Left renal cortex interstitium (tissue), 4 donors: Measurements from ENCODE around the gene PLXNA3. TPM values are rescaled to one million over a fixed set of nuclear protein-coding genes. Genes with fewer than 3 reads are reported as not detected.
A peak's percentile ranks its signal among the peaks of the same experiment; 100 is the strongest.

Experiments used
- DNase-seq, 4 donors: peaks; one replicate each; pipeline ENCODE4 v3.0.0-alpha.2; 2013; ENCODE audit warnings: low read depth in 4 of 4, low spot score in 2 of 4, missing footprints in 1 of 4
- polyA plus RNA-seq, 4 donors: library from polyadenylated mRNA; unstranded; fragments of 120-200 nt; gene quantifications; one replicate each; pipeline ENCODE4 v1.2.1, GENCODE V29; 2013; ENCODE audit not compliant: insufficient read length in 4 of 4

PLXNA3 gene
- polyA plus RNA-seq, 4 donors, result 34.7 to 66.9 (median 53.3) TPM

DNA sequence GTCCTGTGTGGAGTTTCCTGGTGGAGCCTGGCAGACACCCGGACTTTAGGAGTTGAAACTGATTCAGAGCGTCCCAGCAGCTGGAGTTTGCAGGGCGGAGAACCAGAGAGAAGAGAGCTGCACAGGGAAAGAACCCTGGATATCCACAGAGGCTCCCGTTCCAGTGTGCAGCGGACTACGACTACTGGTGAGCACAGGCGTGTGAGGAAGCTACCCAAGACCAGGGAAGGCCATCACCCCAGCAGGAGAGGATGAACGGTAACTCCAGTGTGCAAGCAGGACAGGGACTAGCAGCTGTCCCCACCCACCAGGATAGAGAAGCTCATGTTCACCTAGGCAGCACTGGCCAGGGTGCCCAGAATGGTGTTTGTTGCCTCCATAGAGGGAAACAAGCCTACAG is 18.7 kb downstream of the PLXNA3 start:
- DNase-seq, result no peak

DNA sequence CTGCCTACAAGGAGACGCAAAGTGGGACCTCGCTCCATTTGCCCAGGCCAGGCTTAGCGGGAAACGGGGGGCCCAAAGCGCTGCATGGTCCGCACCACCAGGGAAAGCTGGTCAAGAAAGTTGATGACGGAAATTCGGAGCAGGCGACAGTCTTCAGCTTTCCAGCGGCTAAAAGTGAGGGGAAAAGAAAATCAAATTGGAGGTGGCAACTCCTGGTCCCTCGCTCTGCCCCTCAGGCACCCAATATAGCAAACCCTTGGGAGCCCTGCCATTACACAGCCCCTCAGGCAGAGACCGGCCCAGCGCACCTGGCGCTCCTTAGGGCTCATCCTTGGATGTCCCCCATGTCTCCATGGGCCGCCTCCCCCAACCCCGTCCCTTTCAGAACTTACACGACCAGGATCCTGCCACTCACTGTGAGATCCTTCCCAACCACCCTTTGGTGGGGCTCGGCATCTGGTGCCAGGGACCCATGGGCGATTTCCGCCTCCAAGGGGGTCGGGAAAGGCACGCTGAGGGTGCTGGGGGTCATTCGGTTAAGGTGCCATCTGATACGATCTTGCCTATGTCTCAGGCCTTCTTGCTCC is 19.9 kb downstream of the PLXNA3 start:
- no peak for DNase-seq

DNA sequence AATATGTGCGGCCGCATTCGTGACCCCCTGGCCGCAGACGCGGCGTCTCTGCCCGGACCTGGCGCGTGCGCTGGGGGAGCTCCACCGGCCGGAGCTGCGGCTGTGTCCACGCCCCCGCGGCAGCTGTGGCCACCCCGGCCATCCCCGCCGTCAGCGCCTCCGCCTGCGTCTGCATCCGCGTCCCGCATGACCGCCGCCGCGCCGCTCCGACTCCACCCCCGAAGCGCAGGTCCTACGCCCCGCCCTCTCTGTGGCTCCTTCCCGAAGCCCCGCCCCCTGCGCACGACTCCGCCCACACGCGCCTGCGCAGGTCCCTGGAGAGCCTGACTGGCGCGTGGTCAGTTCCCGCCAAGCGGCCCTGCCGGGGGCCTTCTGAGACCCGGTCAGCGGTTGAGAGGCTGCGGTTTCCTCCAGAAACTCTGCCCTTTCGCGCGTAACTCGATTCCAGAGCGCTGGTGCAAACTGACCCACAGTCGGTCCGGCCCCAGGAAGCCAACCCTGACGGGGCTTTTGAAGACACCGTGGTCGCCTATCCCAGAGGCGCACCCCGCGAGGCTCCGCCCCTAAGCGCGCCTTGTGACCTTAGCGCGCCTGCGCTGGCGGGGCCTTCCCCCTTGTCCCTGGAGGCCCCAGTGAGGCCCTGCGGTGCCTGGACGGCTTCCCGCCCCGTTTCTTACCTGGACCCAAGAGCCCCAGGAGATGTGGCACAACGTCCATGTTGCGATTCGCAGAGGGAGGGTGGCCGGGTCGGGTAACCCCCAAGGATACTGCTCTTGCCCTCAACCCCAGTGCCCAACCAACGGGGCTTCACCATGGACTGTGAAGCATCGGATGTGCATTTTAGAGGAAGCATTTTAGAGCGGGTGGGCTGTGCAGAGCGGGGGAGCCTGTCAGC is 20.9 kb downstream of the PLXNA3 start, which contains the start of gene LAGE3:
Gene LAGE3, minus strand, starts transcription at position 554 of the 895 bp plus-strand sequence. Its CDS starts 366 bp downstream, at position 188.
- peak; percentile 62 to 78 (median 68) for DNase-seq

DNA sequence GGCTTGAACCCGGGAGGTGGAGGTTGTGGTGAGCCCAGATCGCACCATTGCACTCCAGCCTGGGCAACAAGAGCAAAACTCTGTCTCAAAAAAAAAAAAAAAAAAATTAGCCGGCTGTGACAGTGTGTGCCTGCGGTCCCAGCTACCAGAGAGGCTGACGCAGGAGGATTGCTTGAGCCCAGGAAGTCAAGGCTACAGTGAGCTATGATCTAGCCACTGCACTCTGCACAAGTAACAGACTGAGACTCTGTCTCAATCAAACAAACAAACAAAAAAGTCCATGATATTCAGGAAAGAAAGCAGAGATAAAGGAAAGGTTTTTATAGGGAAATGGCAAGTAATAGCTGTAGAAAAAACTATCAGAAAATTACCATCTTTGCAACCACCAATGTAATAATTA is 23.1 kb downstream of the PLXNA3 start:
- no peak for DNase-seq

DNA sequence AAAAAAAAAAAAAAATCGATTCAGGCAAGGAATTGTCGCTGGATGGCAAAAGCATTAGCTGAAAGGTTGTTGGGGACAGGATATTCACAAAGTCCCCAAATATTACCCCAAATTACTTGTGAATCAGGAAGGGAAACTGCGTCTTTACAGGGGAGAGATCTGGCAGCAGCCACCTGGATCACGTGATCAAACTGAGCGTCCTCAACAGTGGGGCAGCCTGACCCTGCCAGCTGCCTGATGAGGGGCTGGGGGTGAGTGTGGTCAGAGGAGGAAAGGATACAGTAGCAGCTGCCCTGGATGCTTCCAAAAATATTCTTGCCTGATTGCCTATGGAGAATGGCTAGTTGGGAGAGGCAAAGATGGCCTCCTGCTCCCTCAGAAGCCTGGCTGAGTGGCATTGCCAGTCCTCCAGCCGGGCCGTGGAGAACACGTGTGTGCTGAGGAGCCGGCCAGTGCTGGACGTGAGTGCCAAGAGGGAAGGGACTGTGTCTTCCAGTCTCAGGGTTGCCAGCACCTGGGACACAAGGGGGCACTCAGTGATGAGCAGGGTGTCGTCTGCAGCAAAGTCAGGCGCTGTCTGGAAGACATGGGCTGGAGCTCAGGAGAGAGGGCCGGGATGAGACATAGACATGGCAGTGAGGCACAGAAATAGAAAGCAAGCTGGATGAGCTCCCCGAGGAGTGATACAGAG is 24.0 kb downstream of the PLXNA3 start:
- no peak for DNase-seq

DNA sequence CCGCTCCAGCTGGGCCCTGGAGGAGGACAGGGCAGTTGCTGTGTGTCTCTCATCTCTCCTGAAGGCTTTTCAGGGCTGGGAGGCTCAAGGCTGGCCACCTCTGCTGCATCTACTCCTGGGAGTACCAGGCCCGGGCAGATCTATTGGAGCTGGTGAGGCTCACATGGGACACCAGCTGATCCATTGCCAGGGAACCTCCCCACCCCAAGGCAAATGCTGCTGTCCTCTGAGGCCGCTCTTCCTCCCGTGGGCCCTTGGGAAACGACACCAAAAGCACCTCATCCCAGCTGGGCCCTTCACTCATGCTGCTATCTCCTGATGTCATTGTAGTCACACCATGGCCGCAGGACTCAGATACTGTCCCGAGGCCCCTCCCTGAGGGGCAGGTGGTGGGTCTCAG is 24.7 kb downstream of the PLXNA3 start:
- no peak for DNase-seq

DNA sequence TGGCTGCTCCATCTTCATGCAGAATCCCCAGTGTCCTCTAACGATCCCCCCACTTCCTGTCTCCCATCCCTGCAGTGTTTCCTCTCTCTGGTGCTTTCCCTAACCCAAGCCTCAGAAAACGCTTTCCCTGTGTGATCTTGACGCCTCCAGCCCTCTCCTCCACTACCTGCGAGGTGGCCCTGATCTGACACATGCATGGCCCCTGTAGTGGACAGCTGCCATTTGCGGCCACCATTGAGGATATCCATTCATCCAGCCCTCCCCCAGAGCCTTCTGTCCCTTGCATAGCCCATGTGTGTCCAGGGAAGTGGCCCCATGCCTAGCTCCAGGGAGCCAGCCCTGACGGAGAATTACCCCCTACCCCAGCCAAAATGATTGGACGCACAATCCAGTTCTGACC is 25.2 kb downstream of the PLXNA3 start:
- DNase-seq, result no peak

DNA sequence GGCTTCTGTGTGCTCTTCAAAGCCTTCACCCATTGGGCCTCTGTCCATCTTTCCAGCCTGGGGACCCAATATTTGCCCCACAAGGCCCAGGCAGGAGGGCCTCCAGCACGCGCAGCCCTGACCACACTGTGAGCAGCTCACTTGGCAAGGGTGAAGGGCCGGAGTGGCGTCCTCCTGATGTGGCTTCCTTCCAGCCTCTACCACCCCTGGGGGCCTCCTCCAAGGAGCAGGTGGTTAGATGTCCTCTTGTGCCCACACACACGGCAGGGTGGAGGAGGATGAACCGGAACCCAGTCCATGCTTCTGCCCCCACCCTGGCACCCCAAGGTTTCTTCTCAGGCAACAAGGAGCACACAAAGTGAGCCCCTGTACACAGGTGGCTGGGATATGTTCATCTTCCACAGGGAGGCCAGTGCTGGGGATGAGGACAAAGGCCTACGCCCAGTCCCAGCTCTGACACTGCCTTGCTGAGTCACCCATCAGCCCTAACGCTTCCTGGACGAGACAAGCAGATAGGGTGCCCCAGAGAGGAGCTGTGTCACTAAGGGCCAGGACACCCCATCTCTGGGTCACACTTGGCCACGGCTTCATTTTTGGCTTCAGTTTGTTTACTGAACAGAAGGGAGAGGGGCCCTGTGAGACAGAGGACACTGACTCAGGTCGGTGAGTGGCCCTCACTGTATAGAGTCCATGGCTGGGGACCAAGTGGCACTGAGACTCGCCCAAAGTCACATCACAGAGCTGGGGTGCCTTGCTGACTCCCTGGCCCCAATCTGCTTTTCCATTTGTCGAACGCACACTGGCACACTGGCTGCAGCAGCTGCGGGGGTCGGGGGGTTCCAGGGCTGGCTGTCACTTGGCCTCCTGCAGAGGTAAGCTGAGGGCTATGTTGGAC is 26.4 kb downstream of the PLXNA3 start:
- no peak for DNase-seq

DNA sequence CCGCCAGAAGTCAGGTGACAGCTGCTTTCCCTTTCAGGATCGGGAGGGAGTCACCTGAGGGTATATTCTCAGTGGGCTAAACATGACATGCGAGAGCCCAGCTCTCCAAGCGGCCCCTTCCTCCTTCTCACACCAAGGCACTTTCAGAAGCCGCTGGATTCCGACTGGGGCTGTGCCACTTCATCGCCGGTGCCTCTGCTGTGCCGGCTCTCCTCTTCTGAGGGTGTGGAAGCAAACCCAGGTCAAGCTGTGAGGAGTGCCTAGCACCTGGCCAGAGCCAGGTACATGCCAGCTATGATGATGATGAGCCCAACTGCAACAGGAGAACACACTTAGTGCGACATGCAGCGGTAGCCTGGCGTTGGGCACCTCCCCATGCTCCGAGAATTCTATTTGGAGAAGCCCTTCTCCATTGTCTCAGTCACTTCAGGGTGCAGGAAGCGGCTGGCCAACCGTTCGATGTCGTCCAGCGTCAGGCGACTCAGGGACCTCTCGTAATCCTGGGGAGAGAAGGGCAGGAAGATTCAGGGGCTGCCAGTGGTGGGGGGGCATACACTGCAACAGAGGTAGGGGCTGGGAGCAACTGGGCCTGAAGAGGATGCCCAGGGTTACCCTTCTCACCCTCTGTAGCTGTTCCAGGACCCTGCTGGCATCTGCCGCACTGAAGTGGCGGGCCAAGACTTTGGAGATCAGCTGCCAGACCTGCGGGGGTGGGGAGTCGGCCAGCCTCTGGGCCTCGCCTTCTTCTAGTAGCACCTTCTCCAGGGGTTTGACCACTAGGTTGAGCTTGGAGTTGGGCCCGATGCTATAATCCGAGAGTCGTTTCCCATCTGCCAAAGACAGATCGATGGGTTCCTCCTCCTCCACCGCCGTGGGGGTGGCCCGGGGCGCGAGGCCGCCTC is 27.3 kb downstream of the PLXNA3 start:
- no peak for DNase-seq

DNA sequence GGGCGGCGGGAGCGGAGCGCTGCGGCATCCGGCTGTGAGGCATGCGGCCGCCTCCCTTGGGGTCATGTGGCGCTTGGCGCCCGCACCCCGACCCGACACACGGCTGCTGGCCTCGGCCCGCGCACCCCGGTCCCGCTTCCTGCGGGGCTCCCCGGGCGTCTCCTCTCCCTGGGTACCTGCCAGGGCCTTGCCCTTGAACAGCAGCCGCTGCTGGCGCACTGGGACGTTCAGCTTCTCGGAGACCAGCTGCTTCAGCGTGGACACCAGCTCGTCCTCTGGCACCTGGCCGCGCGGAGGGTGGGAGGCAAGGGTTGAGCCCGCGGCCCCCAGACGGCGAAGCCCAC is 27.9 kb downstream of the PLXNA3 start:
- no peak for DNase-seq

DNA sequence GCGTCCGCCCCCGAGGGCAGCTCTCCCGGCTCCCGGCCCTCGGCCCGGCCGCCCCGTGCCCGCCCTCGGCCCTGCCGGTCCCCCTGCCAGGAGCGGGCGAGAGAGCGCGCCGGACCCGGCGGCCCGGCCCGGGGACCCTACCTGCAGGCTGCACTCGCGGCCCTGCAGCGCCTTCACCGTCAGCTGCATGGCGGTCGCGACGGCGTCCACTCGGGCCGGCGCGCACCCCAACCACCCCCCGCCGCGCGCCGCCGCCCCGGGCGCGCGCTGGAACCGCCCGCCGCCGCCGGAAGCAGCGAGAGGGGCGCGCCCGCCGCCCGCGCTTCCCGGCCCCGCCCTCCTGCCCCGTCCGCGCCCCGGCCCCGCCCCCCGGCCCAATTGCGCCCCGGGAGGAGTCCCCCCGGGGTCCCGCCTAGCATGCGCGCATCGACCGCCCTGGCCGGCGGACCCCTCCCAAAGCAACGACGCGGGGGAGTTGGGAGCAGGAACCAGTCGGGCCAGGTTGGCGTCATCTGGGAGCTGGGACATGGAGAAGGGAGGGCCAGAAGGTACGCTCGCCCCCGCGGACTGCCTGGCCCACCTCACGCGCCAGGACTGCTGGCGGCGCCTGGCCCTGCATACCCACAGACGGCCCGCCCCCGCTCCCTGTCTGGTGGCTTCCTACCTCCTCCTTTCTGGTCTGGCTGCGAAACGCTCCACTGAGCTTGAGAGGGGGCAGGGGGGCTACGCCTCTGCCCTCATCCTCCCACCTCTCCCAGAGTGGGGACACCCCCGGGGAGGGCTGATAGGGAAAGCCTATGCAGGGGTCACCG is 28.5 kb downstream of the PLXNA3 start, which contains the start of gene UBL4A:
Gene UBL4A, minus strand, starts transcription at position 220 of the 812 bp plus-strand sequence. Its CDS starts 31 bp downstream, at position 189.
- DNase-seq, result peak in 2 of 4 donors; percentile 40 to 55

DNA sequence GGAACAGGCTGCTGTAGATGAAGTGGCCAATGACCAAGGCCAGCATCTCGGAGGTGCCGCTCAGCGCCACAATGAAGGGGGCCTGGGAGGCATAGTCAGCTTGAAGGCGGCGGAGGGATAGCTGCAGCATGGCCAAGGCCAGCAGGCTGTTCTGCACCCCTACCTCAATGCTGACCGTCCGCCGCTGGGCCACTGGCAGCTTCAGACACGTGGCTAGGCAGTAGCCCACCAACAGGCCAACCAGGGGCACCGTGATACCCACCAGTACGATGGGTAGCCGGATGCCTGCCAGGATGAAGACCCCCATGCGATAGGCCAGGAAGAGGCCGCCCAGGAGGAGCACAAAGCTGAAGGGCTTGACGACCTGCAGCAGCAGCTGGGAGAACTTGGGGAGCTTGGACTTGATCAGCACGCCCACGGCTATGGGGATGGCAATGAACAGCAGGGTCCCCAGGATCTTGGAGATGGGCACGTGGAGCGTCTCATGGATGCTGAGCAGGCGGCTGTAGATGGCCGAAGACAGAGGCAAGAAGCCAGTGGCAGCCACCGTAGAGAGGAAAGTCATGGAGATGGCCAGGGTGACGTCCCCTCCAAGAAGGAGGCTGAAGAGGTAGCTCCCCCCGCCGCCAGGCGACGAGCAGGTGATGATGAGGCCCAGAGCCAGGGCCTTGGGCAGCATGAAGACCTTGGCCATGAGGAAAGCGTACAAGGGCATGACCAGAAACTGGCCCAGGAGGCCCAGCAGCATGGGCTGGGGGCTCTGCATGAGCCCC is 29.6 kb downstream of the PLXNA3 start:
- DNase-seq, result no peak

DNA sequence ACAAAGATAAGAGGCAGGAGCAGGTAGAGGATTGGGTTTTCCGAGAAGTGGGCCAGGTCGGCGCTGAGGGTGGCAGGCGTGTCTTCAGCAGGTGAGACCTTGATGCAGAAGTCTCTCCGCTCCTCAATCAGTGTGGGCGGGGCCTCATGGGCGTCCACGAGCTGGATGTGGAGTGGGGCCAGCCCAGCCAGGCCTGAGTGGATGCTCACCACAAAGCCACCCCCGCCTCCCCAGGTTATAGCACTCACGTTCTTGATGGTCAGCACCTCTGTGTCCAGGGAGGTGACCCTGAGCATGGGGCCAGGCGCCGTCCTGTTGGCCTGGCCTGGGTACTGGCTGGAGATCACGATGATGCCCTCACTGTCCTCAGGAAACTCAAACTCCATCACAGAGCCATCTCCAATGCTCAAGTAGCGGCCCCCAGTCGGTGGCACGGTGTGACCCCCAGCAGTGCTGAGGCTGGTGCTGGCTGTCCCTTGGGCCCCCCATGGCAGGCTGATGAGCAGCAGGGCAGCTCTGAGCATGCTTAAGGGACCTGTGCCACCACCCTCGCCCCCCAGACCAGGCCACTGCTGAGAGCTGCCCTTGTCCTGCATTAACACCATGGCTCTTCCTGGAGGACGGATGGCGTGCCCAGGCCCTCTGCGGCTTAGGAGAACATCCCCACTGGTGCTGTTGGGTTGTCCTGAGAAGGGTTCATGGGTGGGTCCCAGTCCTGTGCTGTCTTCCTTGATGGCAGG is 30.4 kb downstream of the PLXNA3 start:
- no peak for DNase-seq

DNA sequence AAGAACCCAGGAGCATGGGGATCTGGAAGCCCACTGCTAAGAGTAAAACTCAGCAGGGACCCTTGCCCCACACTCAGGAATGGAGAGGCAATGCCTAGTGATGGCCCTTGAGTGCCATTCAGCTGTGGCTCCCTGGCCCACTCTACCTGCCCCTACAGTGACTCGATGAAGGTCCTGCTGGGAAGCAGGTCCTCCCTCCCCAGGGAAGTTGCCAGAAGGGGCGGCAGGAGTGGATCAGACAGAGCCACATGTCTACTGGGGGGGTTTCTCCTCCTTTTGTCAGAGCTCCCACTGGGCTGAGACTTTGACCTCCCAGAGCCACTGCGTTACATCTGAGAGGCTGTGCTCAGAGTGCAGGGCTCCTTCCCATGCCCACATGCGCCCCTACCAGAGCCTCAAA is 31.1 kb downstream of the PLXNA3 start:
- no peak for DNase-seq

DNA sequence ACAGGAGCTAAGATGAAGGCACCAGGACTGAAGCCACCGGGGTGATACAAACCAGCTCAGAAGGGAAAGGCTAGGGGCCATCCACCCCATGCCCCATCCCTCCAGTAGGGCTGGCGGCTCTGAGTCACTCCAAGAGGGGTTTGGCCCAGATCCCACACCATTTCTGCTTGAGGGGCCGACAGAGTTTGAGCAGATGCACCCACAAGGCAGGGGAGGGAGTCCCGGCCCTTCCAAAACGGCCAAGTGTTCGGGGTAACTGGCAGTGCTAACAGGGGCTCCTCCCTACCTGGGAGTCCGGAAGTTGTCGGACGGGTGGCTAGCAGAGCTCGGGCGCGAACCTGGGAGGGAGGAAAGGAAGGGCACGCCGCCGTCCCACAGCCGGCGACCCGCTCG is 31.9 kb downstream of the PLXNA3 start:
- DNase-seq, result no peak

DNA sequence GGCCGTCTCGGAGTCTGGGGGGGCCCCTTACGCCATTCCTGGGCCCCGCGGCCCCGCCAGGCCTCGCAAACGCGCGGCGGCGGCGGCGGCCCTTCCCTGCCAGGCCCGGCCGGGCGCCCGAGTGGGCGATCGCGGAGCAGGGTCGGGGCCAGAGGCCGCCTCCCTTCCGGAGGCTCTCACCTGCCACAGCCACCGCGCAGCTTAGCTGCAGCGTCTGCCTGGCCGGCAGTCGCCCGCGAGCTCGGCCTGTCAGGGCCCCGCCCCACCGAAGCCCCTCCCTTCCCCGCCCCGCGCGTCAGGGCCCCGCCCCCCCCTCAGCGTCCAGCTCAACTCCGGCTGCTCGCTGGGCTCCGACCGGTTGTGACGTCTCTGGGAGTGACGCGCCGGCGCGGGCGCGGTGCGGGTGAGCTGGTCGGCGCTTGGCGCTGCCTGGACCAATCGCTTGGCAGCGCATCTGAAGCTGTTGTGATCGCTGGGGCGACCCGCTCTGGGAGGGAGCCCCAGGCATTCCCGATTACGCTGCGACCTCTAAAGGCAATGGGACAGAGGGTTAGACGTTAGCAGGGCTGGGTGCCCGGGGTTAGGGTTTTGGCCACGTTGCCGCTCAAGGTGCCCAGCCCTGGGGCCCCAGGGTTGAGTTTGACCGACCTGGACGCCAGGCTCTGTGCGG is 32.5 kb downstream of the PLXNA3 start, which contains the start of gene SLC10A3:
Gene SLC10A3, minus strand, starts transcription at position 216 of the 670 bp plus-strand sequence. CDS start 1,689 bp downstream, outside the sequence.
- DNase-seq, result peak; percentile 48 to 77 (median 71)
